ENCODE data around the gene UBE2Q2. TPM values are rescaled to one million over a fixed set of nuclear protein-coding genes. Genes with fewer than 3 reads are reported as not detected.
"Not testable (repeated sequence)": the region's sequence is repeated elsewhere in the genome, so short reads cannot be mapped to it uniquely, and the experiment has no call there.

Gene UBE2Q2
- 10 to 100 TPM; 22.9 to 38.0 (median 31.2) TPM for total RNA-seq
- 10 to 100 TPM; 25.5 to 31.8 (median 26.4) TPM for polyA plus RNA-seq
- long read RNA-seq, donor 1, transcript UBE2Q2-201 (13 exons, 3,130 nt) = major isoform, 5 of 6 reads
- long read RNA-seq, donor 1, partial matches to known transcripts = 0 of 6 reads
- long read RNA-seq, donor 1, other reads (novel, unspliced or antisense) = 0 of 6 reads
- long read RNA-seq, donor 2, partial matches to known transcripts = 0 of 2 reads
- long read RNA-seq, donor 2, other reads (novel, unspliced or antisense) = 0 of 2 reads

- intact Hi-C loops (cut with DNase I; ENCODE audit: low total_unique reads) = loop anchor here (10.0 kb wide), 1 partner anchor 62 kb away; the partner anchor contains the start of gene FBXO22
- TF ChIP-seq CTCF (IDR thresholded peaks at IDR 0.05 in 8 of 11, conservative IDR thresholded peaks at IDR 0.05 in 3 of 11) = peak in 1 of 11 experiments; percentile 15
- no peak for TF ChIP-seq POLR2A (IDR thresholded peaks at IDR 0.05)
- TF ChIP-seq POLR2AphosphoS5 (IDR thresholded peaks at IDR 0.05) = peak in 2 of 3 donors; percentile 61 to 67
- Histone ChIP-seq H3K27me3 (replicated peaks in 1 of 7) (no peaks in the 10 kb centered on the region), H3K9me3 (no peaks in the 10 kb centered on the region), H3K27ac (peak within 1 kb of the TSS; percentile 88 to 96 (median 94)), H3K4me1 (peaks cover 32 to 60% (median 48%) of the 10 kb centered on the region in 6 donors), H3K36me3 (no peaks in the 10 kb centered on the region), H3K4me3 (peak within 1 kb of the TSS; percentile 64 to 99 (median 93))
- peak; percentile 91 for DNase-seq
- 1 to 2% (median 1%) methylated on average over 16 to 109 of the region's 109 CpGs for WGBS, 5 donors
These were observed at the start of gene UBE2Q2 for GRCh38 chr15:75842722-75843677. UBE2Q2 (plus strand) TSS chr15:75843447; CDS start chr15:75843667, 220 bp downstream.

GRCh38 chr15:75796321-75796720 lies 46.9 kb upstream of the UBE2Q2 start:
- peaks cover 0 to under 1% (median 0%) of the 10 kb centered on the region in 6 donors for H3K4me1 ChIP-seq
- no peak for TF ChIP-seq POLR2AphosphoS5 (IDR thresholded peaks at IDR 0.05)
- TF ChIP-seq POLR2A (IDR thresholded peaks at IDR 0.05) = no peak
- TF ChIP-seq CTCF (IDR thresholded peaks at IDR 0.05 in 8 of 11, conservative IDR thresholded peaks at IDR 0.05 in 3 of 11) = no peak
- no peak overlapping the region for H3K27ac ChIP-seq
- no peak for DNase-seq
- no peaks in the 10 kb centered on the region for H3K9me3 ChIP-seq
- no peak overlapping the region for H3K4me3 ChIP-seq
- WGBS, 5 donors = 76 to 96% (median 83%) methylated on average over 2 of the region's 2 CpGs
- peaks cover 0 to 23% (median 0%) of the 10 kb centered on the region in 7 donors for H3K27me3 ChIP-seq (replicated peaks in 1 of 7)
- intact Hi-C loops (cut with DNase I; ENCODE audit: low total_unique reads) = no loop called here
- H3K36me3 ChIP-seq = no peaks in the 10 kb centered on the region

- 95 to 100% (median 100%) methylated on average over 1 of the region's 1 CpG for WGBS, 5 donors
- DNase-seq; intact Hi-C loops (cut with DNase I; ENCODE audit: low total_unique reads): not testable (repeated sequence)
These were observed 46.1 kb upstream of the UBE2Q2 start for GRCh38 chr15:75797146-75797545.

GRCh38 chr15:75799190-75799589 lies 44.1 kb upstream of the UBE2Q2 start:
- no peak overlapping the region for H3K27ac ChIP-seq
- H3K27me3 ChIP-seq (replicated peaks in 1 of 7) = peaks cover 0 to 45% (median 0%) of the 10 kb centered on the region in 7 donors
- no peaks in the 10 kb centered on the region for H3K9me3 ChIP-seq
- no peaks in the 10 kb centered on the region for H3K36me3 ChIP-seq
- TF ChIP-seq POLR2A (IDR thresholded peaks at IDR 0.05) (no peak), POLR2AphosphoS5 (IDR thresholded peaks at IDR 0.05) (no peak), CTCF (IDR thresholded peaks at IDR 0.05 in 8 of 11, conservative IDR thresholded peaks at IDR 0.05 in 3 of 11) (no peak)
- DNase-seq = no peak
- intact Hi-C loops (cut with DNase I; ENCODE audit: low total_unique reads) = no loop called here
- no peak overlapping the region for H3K4me3 ChIP-seq
- H3K4me1 ChIP-seq = peaks cover 4 to 13% (median 7%) of the 10 kb centered on the region in 6 donors

More at GRCh38 chr15:75797146-75797545, 46.1 kb upstream of the UBE2Q2 start:
- H3K4me1 ChIP-seq, H3K27ac ChIP-seq, H3K36me3 ChIP-seq, H3K9me3 ChIP-seq, H3K4me3 ChIP-seq: not testable (repeated sequence)
- H3K27me3 ChIP-seq (replicated peaks in 1 of 7) = peaks cover 0 to 30% (median 0%) of the 10 kb centered on the region in 7 donors

GRCh38 chr15:75800409-75800808 lies 42.8 kb upstream of the UBE2Q2 start:
- not testable (repeated sequence) for H3K27ac ChIP-seq, H3K36me3 ChIP-seq, H3K9me3 ChIP-seq, H3K4me3 ChIP-seq, DNase-seq
- Histone ChIP-seq H3K4me1 (peaks cover 4 to 13% (median 7%) of the 10 kb centered on the region in 6 donors), H3K27me3 (replicated peaks in 1 of 7) (peaks cover 0 to 50% (median 5%) of the 10 kb centered on the region in 7 donors)
- intact Hi-C loops (cut with DNase I; ENCODE audit: low total_unique reads) = loop anchor here (10.0 kb wide), 1 partner anchor 334 kb away; no protein-coding TSS in a partner anchor
- 89 to 93% (median 91%) methylated on average over 4 of the region's 4 CpGs for WGBS, 5 donors

All from spleen (tissue), 13 donors.